NCI-H128 (cell line): ENCODE measurements around the gene SALL3.

ENCODE experiments used
- DNase-seq: peaks from one replicate; lab custom pipeline; 2025; ENCODE audit not compliant: unreplicated experiment; lab: John Stamatoyannopoulos, UW

The SALL3 gene

GRCh38 chr18:79000997-79001396 lies 21.4 kb downstream of the SALL3 start:
- no peak for DNase-seq

- DNase-seq: no peak
Observed at GRCh38 chr18:79005653-79006052, 26.0 kb downstream of the SALL3 start.

- DNase-seq: no peak
Observed at GRCh38 chr18:79006106-79006795, 26.6 kb downstream of the SALL3 start.

DNA sequence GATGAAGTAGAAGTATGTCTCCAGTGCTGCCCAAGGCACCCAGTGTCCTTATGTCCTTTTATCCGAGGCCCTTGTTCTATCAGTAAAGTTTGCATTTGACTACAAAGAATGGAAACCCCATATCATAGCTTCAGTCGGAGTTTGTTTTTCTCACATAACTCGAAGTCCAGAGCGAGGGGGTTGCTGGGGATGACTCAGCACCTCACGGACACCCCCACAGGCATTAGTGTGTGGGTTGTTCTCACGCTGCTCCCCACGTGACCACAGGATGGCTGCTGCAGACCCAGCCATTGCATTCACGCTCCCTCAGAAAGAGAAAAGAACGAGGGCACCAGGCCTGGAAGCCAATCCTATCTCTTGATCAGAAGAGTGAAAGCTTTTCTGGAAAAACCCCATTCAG lies 27.8 kb downstream of the SALL3 start:
- no peak for DNase-seq

GRCh38 chr18:79008356-79008940 lies 28.8 kb downstream of the SALL3 start:
- no peak for DNase-seq

DNA sequence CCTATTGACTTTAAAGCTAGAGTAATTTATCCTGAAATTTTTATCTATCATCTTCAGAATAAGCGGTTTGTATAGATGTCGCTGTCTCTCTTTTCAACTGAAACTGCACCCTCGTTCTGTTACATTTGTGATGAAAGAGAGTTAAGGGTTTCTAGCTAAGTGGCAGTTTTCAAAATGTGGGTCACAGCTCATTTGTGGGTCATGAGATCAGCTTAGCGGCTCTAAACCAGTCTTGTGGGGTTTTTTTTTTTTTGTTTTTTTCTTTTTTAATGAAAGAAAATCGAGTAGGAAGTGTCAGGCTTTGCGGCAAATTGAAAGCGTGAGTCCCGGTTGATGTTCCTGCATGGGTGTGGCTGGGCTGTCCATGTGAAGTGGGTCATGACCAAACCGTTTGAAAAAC lies 31.2 kb downstream of the SALL3 start:
- DNase-seq: no peak

DNA sequence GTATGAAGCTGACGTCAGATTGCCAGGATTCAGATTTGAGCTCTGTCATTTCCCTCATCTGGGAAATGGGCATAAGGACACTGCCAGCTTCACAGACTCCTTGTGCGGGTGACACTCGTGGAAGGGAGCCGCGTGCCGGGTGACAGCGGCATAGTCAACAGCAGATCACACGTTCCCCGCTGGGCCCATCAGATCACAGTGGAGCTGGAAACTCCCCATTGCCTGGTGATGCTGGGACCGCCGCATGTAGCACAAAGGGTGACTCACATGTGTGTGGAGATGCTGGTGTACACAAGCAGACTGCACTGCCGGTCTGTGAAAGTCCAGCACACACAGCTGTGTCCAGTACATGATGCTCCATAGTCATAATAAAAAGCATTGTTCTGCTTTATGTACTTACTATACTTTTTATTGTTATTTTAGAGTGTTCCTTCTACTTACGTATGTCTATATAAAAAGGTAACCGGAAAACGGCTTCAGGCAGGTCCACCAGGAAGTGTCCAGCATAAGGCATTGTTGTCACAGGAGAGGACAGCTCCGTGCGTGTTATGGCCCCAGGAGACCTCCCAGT lies 31.8 kb downstream of the SALL3 start:
- DNase-seq: no peak

- DNase-seq: no peak
Observed at GRCh38 chr18:79013869-79014268, 34.3 kb downstream of the SALL3 start.

DNA sequence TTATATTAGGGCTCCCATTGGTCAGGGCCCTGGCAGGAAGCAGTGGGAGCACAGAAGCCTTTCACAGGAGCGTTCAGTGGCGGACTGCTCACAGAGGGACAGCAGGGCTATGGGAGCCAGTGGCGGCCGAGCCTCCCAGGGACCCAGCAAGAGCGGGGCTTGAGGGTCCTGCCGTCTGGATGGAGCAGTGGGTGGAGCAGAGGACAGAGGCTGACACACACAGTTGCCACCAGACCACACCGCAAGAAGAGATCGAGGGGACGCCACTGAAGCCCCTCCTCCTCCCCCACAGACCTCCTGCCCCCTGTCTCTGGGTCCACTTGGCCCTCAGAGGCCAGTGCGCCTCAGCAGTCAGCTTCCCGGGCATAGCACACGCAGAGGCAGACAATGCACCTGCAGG lies 39.3 kb downstream of the SALL3 start:
- no peak for DNase-seq

DNA sequence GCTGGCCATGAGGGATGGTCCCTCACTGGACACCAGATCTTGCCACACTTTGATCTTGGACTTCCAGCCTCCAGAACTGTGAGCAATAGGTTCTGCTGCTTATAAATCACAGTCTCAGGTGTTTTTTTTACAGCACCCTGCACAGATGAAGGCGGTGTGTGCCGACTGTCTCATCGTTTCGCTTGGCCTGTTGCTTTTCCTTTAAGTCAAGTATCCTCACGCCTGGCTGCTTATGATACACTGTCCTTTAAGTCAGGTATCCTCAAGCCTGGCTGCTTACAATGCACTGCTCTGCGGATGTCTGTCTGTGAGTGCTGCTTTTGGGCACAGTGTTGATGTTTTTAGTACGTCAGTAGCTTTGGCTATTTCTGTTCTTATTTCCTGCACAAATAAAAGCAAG lies 40.3 kb downstream of the SALL3 start:
- DNase-seq: no peak

DNA sequence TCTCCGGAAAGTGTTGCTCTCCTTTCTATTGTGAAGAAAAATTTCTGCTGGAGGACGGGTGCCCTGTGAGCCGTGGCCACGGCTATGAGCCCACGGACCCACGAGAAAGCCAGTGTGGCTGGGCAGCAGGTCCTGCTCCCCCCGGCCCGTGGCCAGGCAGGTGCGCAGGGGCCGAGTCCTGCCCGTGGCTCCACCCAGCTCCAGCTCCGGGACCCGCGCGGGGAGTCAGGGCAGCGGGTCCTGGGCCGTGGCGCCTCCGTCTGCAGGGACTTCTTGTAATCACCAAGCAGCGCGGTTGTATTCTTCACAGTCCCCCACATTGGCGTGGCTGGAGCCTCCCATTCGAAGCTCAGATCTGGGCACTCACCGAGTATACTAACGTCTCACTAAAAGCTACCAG lies 43.0 kb downstream of the SALL3 start:
- DNase-seq: no peak

GRCh38 chr18:79026491-79026890 lies 46.9 kb downstream of the SALL3 start:
- no peak for DNase-seq

- DNase-seq: no peak
Observed at GRCh38 chr18:79030680-79031079, 51.1 kb downstream of the SALL3 start.

GRCh38 chr18:79042276-79042675 lies 62.7 kb downstream of the SALL3 start:
- no peak for DNase-seq

- DNase-seq: no peak
Observed at GRCh38 chr18:79043288-79043687, 63.7 kb downstream of the SALL3 start.

GRCh38 chr18:79046522-79046921 lies 66.9 kb downstream of the SALL3 start:
- no peak for DNase-seq

GRCh38 chr18:79047556-79048244 lies 68.1 kb downstream of the SALL3 start:
- no peak for DNase-seq

DNA sequence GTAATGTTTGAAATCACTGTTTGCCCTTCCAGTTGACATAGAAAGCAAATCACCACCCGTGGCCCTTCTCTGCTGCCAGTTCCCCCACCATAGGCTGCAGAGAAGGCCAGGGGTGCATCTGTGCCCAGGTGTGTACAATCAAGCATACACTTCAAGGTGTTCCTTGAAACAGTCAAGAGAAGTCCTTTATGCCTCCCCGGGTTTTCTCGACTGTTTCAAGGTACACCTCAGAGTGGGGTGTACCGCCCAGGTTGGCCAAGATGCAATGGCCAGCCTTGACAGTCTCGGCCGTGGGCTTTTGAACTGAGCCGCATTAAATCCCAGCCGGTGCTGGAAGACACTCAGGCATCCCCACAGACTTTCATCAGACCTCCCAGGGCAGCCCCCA lies 68.6 kb downstream of the SALL3 start:
- DNase-seq: no peak

DNA sequence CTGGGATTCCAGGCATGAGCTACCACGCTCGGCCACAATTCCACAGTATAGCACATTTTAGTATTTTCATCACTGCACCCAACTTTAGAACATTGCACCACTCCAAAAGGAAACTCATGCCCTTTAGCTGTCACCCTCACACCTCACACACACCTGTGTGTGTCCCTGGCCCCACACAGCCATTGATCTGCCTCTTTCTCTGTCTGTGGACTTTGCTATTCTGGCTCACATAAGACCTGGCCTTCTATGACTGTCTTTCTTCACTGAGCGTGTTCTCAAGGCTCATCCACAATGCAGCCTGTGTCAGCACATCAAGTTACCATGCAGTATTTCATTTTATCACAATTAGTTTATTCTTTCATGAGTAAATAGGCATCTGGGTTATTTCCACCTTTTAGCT lies 69.9 kb downstream of the SALL3 start:
- no peak for DNase-seq
